GM19467 (cell line): ENCODE results near the gene ADCK1.
"Not testable (repeated sequence)": the region's sequence is repeated elsewhere in the genome, so short reads cannot be mapped to it uniquely, and the experiment has no call there.

Experiments
- ATAC-seq: cut with Tn5 transposase; IDR thresholded peaks from one replicate; pipeline ENCODE4 v1.9.1; 2021; ENCODE audit warnings: mild to moderate bottlenecking, moderate library complexity; ENCODE audit not compliant: unreplicated experiment

Gene ADCK1, protein sequence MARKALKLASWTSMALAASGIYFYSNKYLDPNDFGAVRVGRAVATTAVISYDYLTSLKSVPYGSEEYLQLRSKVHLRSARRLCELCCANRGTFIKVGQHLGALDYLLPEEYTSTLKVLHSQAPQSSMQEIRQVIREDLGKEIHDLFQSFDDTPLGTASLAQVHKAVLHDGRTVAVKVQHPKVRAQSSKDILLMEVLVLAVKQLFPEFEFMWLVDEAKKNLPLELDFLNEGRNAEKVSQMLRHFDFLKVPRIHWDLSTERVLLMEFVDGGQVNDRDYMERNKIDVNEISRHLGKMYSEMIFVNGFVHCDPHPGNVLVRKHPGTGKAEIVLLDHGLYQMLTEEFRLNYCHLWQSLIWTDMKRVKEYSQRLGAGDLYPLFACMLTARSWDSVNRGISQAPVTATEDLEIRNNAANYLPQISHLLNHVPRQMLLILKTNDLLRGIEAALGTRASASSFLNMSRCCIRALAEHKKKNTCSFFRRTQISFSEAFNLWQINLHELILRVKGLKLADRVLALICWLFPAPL

GRCh38 chr14:77799863-77800730, at the start of gene ADCK1:
Gene ADCK1 (plus strand): TSS chr14:77800109. CDS start chr14:77818979, 18,870 bp downstream.
- ATAC-seq, result peak; percentile 92

DNA sequence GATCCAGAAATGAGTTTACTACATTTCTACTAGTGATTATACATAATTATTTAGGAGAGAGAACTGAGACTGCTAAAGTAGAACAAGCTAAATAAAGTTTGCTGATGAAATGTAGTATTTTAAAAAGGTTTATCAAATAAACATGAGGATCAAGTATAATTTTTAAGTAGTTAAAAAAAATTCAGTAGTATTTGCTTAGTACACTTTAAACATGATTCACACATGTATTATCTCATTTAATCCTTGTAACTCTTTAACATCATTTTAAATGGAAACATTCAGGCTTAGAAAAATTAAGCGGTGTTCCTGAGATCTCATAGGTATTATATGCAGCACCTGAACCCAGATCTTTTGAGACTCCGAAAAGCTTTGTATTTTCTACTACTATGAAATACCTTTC, 47.6 kb upstream of the ADCK1 start:
- ATAC-seq, result no peak

DNA sequence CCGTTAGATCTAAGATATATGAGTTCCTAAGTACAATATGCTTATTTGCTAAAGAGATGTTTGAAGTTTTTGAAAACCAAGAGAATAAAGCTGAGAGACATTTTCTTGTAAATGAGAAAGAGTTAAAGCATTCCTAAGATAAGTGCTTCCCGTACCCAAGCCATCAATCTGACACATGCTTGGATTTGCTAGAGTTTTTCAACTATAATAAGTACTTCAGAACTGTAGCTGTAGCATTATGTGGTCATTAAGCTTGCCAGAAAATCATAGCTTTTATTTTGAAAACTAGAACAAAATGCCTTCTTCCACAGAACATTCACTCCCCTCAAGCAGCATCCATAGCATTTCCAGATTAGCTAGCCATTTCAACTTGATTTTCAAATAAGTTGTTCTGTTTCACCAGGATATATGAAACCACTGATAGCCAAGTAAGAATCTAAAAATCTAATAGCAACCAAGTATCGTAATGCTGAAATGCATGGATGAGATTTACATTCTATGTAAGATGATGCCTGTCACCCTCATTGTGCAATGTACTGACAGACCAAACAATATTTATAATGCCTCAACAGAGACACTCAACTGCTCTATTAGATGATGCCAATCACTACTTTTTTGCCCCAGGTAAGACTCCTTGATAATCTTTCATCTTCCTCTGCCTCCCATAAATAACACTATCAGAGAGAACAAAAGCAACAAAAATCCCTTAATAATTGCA, 47.0 kb upstream of the ADCK1 start:
- ATAC-seq, result no peak

GRCh38 chr14:77760381-77761204, 39.3 kb upstream of the ADCK1 start, which contains the start of gene SNW1:
Gene SNW1 (minus strand): TSS chr14:77761156. CDS start chr14:77761127, 29 bp downstream.
- peak; percentile 93 for ATAC-seq

DNA sequence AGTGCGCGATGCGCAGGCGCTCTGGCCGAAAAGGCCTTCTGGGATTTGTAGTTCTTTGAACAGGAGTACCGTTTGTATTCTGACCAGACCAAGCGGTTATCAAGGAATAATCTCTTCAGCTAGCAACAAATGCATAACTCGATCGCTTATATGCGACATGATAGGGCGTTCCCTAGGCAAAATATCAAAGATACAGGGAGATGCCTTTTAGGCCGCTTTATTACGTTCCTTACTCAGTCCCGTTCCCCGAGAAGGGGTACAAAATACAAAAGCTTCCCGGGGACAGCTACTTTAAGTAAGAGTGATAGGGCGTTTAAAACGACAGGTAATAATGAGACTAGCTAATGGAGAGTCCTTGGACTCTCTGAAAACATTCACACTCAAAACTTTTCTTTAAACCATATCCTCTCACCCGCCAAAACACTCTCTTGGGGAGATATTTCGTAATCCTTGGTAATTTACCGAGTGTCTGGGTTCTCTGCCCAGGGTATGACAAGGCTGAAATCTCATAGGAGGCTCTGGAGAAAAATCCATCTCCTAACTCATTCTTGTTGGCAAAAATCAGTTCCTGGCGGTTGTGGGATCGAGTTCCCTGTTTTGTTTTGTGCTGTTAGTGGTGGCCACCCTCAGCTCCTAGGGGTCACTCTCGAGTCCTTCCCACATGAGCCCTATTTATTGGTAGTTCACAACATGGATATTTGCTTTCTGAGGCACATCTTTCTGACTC, 38.5 kb upstream of the ADCK1 start:
- ATAC-seq, result peak; percentile 21

DNA sequence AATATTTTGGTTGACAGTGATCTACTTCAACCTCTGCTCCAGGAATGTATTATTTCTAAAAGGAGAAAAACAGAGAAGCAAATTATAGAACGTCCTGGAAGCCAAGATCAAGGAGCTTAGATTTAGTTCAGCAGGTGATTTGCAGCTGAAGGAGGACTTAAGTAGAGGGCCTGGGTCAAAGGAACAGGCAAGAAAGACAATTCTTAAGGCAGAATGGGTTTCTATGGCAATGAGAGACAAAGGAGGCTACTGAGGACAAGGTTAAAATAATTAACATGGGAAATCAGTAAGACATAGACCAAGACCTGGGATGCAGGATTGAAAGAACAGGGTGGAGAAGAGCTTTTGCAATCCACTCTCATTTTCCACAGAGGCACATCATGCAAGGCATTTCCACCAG, 36.6 kb upstream of the ADCK1 start:
- no peak for ATAC-seq

DNA sequence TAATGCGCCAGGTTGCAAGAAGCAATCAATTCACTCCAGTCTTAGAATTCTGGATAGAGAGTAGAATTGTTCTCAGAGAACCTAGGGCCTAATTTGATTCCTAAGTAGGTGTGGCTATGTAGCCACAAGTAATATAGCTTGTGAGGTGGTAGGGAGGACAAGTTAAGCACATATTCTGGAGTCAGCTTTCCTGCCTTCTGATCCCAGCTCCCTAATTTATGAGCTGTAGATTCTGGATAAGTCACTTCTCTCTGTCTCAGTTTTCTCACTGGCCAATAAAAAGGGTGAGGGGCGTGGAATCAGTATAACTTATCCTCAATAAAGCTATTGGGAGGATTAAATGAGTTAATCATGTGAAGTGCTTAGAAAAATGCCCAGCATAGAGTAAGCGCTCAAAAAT, 35.9 kb upstream of the ADCK1 start:
- no peak for ATAC-seq

- not testable (repeated sequence) for ATAC-seq
Observed at GRCh38 chr14:77768442-77769069, 31.4 kb upstream of the ADCK1 start.

DNA sequence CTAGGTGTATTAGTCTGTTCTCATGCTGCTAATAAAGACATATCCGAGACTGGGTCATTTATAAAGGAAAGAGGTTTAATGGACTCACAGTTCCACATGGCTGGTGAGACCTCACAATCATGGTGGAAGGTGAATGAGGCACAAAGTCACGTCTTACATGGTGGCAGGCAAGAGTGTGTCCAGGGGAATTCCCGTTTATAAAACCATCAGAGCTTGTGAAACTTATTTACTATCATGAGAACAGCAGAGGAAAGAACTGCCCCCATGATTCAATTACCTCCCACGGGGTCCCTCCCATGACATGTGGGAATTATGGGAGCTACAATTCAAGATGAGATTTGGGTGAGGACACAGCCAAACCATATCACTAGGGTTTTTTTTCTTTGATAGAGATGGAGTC, 25.9 kb upstream of the ADCK1 start:
- not testable (repeated sequence) for ATAC-seq

DNA sequence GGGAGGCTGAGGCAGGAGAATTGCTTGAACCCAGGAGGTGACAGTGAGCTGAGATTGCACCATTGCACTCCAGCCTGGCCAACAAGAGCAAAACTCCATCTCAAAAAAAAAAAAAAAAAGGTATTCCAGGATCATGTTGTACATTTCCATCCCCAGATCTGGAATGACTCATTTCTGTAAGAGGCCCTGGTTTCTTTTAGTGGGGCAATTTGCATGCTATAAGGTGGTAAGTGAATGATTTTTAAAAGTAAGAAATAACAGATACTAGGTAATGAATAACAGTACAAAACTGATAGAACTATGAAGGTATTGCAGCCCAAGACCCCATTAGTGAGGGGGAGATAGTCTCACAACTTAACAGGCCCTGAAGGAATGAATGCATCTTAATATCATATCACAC, 17.7 kb upstream of the ADCK1 start:
- no peak for ATAC-seq

GRCh38 chr14:77786148-77786547, 13.8 kb upstream of the ADCK1 start:
- no peak for ATAC-seq

GRCh38 chr14:77790566-77791224, 9.2 kb upstream of the ADCK1 start:
- ATAC-seq, result no peak

DNA sequence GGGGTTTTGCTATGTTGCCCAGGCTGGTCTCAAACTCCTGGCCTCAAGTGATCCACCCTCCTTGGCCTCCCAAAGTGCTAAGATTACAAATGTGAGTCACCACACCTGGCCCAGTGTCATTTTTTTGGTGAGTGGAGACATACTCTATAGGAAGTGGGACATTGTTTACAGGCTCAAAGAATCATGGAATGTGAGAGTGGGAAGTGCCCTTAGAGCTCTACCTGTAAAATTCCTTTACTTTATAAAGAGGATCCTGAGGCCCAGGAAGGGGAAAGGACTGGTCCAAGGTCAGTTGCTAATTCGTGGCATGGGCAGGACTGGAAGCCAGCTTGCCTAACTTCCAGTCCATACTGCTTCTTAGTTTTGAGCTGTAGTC, 8.7 kb upstream of the ADCK1 start:
- ATAC-seq, result no peak

DNA sequence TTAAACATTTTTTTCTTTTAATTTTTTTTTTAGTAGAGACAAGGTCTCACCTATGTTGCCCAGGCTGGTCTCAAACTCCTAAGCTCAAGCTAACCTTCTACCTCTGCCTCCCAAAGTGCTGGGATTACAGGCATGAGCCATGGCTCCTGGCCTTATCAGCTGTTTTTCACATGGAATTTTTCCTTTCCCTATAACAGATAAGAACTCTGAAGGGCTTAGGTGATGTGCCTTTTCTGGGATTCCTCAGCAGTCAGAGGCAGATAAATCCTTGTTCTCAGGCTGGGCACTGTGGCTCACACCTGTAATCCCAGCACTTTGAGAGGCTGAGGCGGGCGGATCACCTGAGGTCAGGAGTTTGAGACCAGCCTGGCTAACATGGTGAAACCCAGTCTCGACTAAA, 6.7 kb upstream of the ADCK1 start:
- not testable (repeated sequence) for ATAC-seq

DNA sequence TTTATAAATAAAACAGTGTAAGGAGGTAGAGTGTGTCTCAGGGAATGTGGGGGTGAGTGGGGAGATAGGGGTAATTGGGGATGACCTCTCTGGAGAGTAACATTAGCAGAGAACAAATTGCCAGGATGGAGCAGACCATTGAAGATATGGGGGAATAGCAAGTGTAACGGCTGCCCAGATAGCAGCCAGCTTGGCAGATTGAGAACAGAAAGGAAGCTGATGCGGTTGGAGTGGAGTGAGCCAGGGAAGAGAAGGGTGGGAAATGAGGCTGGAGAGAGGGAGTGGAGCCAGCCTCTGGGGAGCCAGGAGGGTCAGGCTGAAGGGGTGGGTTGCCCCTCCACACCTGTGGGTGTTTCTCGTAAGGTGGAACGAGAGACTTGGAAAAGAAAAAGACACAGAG, 5.6 kb upstream of the ADCK1 start:
- ATAC-seq, result no peak

GRCh38 chr14:77799456-77799855, 453 bp upstream of the ADCK1 start:
- ATAC-seq, result not testable (repeated sequence)

GRCh38 chr14:77800814-77801213, 905 bp downstream of the ADCK1 start:
- ATAC-seq, result no peak

GRCh38 chr14:77804592-77804991, 4.7 kb downstream of the ADCK1 start:
- no peak for ATAC-seq
